ENCODE measurements around the gene CTSD. TPM values are rescaled to one million over a fixed set of nuclear protein-coding genes. Genes with fewer than 3 reads are reported as not detected.

CTSD gene
- total RNA-seq, 2 experiments from 2014 or later: 31.7 to 44.1 TPM

GRCh38 chr11:1749395-1750351, 14.1 kb downstream of the CTSD start:
- no peak for DNase-seq (ENCODE audit: low spot score)
- ChIA-PET POLR2A (no interaction called here), CTCF (ENCODE audit: unreplicated experiment) (no interaction called here)
- no peak overlapping the region for H3K27ac ChIP-seq (ENCODE audit: low read depth, low read length, poor library complexity, severe bottlenecking)
- intact Hi-C loops (cut with micrococcal nuclease; ENCODE audit: unreplicated experiment): no loop called here
- H3K9me2 ChIP-seq (ENCODE audit: insufficient read depth, low read length): no peaks in the 10 kb centered on the region
- no peak overlapping the region for H3K4me3 ChIP-seq (ENCODE audit: low read depth, low read length, poor library complexity, severe bottlenecking)
- no peak for TF ChIP-seq EZH2phosphoT487 (IDR thresholded peaks at IDR 0.05; ENCODE audit: borderline replicate concordance, low read depth, low read length)
- TF ChIP-seq, protein P1, sequence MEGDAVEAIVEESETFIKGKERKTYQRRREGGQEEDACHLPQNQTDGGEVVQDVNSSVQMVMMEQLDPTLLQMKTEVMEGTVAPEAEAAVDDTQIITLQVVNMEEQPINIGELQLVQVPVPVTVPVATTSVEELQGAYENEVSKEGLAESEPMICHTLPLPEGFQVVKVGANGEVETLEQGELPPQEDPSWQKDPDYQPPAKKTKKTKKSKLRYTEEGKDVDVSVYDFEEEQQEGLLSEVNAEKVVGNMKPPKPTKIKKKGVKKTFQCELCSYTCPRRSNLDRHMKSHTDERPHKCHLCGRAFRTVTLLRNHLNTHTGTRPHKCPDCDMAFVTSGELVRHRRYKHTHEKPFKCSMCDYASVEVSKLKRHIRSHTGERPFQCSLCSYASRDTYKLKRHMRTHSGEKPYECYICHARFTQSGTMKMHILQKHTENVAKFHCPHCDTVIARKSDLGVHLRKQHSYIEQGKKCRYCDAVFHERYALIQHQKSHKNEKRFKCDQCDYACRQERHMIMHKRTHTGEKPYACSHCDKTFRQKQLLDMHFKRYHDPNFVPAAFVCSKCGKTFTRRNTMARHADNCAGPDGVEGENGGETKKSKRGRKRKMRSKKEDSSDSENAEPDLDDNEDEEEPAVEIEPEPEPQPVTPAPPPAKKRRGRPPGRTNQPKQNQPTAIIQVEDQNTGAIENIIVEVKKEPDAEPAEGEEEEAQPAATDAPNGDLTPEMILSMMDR (conservative IDR thresholded peaks at IDR 0.05; ENCODE audit: low read length): no peak
- no peak overlapping the region for H3K4me2 ChIP-seq (ENCODE audit: low read length)
- no peaks in the 10 kb centered on the region for H3K79me2 ChIP-seq (ENCODE audit: insufficient read depth, low read depth, low read length)
- H2AFZ ChIP-seq (ENCODE audit: low read length): no peak overlapping the region
- no peaks in the 10 kb centered on the region for H3K36me3 ChIP-seq (ENCODE audit: insufficient read depth, low read length)
- no peaks in the 10 kb centered on the region for H4K20me1 ChIP-seq (ENCODE audit: insufficient read depth, low read length)
- no peaks in the 10 kb centered on the region for H3K4me1 ChIP-seq (ENCODE audit: insufficient read depth, low read length, poor library complexity, severe bottlenecking)
- BruUV-seq (replicated peaks): no TSS peak
- H3K9me3 ChIP-seq (ENCODE audit: low read length): peaks cover 4% of the 10 kb centered on the region; the same call in 1 of the 2 replicates

GRCh38 chr11:1748636-1749394, 14.9 kb downstream of the CTSD start:
- intact Hi-C loops (cut with micrococcal nuclease; ENCODE audit: unreplicated experiment): no loop called here
- H4K20me1 ChIP-seq (ENCODE audit: insufficient read depth, low read length): no peaks in the 10 kb centered on the region
- no peak overlapping the region for H2AFZ ChIP-seq (ENCODE audit: low read length)
- H3K27ac ChIP-seq (ENCODE audit: low read depth, low read length, poor library complexity, severe bottlenecking): no peak overlapping the region
- no peak overlapping the region for H3K4me3 ChIP-seq (ENCODE audit: low read depth, low read length, poor library complexity, severe bottlenecking)
- H3K4me2 ChIP-seq (ENCODE audit: low read length): no peak overlapping the region
- H3K79me2 ChIP-seq (ENCODE audit: insufficient read depth, low read depth, low read length): no peaks in the 10 kb centered on the region
- no peak for TF ChIP-seq EZH2phosphoT487 (IDR thresholded peaks at IDR 0.05; ENCODE audit: borderline replicate concordance, low read depth, low read length)
- TF ChIP-seq, protein P1 (conservative IDR thresholded peaks at IDR 0.05; ENCODE audit: low read length): no peak
- DNase-seq (ENCODE audit: low spot score): no peak
- ChIA-PET POLR2A (no interaction called here), CTCF (ENCODE audit: unreplicated experiment) (no interaction called here)
- H3K36me3 ChIP-seq (ENCODE audit: insufficient read depth, low read length): no peaks in the 10 kb centered on the region
- no peaks in the 10 kb centered on the region for H3K9me2 ChIP-seq (ENCODE audit: insufficient read depth, low read length)
- no TSS peak for BruUV-seq (replicated peaks)
- peaks cover 4% of the 10 kb centered on the region; the same call in 1 of the 2 replicates for H3K9me3 ChIP-seq (ENCODE audit: low read length)
- no peaks in the 10 kb centered on the region for H3K4me1 ChIP-seq (ENCODE audit: insufficient read depth, low read length, poor library complexity, severe bottlenecking)

All from OCI-LY7 (cell line).